Pulmonary artery endothelial cell (primary cell): ENCODE results near the gene MGAM2. TPM values are rescaled to one million over a fixed set of nuclear protein-coding genes. Genes with fewer than 3 reads are reported as not detected.

ENCODE experiments used
- DNase-seq: peaks from one replicate; pipeline ENCODE4 v3.0.0-alpha.2; 2011; ENCODE audit warnings: low read depth, low spot score
- total RNA-seq: library from RNA; depleted of rRNA; stranded (reverse); fragments of >200 nt; gene quantifications from 2 replicates; pipeline ENCODE4 v1.2.3, GENCODE V29; 2014

Gene MGAM2
- total RNA-seq, 1 donor from 2014 or later: not detected

DNA sequence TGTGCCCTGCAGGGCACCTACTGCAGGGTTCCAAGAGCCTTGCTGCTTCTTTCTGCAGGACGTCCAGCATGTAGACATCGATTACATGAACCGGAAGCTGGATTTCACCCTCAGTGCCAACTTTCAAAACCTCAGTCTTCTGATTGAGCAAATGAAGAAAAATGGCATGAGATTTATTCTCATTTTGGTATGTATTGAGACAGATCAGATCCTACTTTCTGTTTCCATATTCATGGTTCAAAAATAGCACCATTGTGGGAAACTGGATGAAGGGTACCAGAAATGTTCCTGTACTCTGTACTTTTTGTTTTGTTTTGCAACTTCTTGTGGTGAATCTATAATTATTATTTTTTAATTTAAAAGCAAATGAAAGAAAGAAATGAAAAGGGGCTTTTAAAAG is 64.1 kb downstream of the MGAM2 start:
- no peak for DNase-seq

DNA sequence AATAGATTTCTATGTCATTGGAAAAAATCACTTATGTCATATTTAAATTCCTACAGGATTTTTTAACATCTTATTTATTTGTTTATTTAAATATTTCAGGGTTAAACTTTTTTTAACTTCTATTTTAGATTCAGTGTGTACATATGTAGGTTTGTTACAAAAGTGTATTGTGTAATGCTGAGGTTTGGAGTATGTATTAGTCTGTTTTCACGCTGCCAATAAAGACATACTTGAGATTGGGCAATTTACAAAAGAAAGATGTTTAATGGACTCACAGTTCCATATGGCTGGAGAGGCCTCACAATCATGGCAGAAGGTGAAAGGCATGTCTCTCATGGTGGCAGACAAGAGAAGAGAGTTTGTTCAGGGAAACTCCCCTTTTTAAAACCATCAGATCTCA is 65.4 kb downstream of the MGAM2 start:
- DNase-seq: no peak

DNA sequence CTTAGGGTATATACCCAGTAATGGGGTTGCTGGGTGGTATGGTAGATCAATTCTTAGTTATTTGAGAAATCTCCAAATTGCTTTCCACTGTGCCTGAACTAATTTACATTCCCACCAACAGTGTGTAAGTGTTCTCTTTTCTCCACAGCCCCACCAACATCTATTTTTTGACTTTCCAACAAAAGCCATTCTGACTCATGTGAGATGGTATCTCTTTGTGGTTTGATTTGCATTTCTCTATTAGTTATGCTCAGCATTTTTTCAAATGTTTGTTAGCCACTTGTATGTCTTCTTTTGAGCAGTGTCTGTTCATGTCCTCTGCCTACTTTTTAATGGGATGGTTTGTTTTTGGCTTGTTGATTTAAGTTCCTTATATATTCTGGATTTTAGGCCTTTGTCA is 66.4 kb downstream of the MGAM2 start:
- DNase-seq: no peak

GRCh38 chr7:142180426-142180825 is 68.9 kb downstream of the MGAM2 start:
- no peak for DNase-seq

GRCh38 chr7:142181211-142181610 is 69.7 kb downstream of the MGAM2 start:
- no peak for DNase-seq

DNA sequence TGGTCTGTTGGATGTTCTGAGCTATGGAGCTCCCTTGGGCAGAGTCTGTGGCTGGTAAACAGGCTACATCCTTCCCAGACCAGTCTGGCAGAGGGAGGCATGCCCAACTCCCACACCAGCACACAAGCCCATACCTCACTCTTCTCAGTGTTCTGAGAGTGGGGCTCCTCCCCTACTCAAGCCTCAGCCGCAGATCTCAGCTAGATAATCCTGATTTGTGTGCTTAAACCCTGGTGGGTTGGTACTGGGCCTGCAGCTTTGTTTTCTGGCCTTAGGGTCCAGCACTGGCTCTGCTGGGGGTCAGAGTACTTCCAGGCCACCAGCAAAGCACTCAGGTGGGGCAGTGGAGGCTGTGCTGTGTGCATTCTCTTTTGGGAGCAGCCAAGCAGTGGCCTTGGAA is 70.4 kb downstream of the MGAM2 start:
- DNase-seq: no peak

GRCh38 chr7:142185069-142185468 is 73.6 kb downstream of the MGAM2 start:
- no peak for DNase-seq

- no peak for DNase-seq
Observed at GRCh38 chr7:142185801-142186200, 74.3 kb downstream of the MGAM2 start.

- no peak for DNase-seq
Observed at GRCh38 chr7:142188154-142188553, 76.6 kb downstream of the MGAM2 start.

DNA sequence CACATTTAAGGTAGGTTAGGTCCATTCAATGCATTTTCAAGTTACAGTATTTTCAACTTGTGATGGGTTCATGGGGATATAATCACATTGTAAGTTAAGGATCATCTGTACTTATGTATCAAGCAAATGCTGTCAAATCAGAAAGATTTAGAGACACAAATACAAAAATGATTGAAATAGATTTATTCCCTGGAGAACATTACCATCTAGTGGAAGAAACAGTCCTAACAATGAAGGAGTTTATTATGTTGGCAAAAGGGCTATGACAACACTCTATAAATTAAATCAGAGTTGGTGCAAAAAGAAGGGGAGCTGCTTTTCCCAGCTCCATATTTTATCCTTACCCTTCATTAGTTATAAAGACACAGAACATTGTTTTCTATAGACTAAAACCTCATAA is 77.3 kb downstream of the MGAM2 start:
- no peak for DNase-seq

- DNase-seq: no peak
Observed at GRCh38 chr7:142194201-142194600, 82.7 kb downstream of the MGAM2 start.

DNA sequence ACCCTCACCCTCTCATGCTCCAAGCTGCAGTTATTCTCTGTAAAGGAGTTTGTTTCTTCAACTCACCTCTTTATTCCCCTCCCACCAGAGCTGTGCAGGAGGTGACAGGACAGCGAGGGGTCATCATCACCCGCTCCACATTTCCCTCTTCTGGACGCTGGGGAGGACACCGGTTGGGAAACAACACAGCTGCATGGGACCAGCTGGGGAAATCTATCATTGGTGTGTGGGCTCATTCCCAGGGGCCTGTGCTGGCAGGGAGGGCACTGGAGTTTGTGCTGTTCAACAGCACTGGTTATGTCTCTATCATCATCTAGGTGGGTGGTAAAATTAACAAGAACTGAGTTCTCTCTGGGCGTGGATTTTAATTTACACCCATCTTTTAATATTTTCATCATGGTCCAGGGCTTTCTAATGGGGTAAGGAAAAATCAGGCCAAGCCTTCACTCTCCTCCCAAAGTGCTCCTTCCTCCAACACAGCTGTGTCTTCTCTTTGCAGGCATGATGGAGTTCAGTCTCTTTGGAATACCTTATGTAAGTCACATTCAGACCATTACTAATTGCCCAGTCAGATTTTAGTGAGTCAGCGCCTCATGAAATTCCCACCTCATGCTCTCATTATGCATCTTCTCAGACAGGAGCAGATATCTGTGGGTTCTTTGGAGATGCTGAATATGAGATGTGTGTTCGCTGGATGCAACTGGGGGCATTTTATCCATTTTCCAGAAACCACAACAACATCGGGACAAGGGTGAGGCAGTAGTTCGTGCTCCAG is 84.7 kb downstream of the MGAM2 start:
- DNase-seq: no peak

DNA sequence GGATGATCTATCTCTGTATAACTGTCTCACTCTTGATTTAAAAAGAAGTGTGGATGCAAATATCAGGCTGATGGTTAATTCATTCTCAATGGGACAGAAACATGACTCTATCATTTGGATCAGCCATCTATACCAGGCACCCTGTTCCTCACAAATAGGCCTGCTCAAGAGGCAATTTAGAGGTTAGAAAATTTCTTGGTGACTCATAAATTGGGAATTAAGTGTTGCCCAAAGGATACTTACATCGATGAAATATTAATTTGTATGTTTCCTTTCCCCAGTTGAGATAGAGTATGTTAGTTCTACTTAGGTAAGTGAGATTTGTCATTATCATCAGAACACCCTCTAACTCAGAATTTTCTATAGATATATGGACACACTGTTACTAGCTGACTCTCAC is 88.7 kb downstream of the MGAM2 start:
- DNase-seq: no peak

DNA sequence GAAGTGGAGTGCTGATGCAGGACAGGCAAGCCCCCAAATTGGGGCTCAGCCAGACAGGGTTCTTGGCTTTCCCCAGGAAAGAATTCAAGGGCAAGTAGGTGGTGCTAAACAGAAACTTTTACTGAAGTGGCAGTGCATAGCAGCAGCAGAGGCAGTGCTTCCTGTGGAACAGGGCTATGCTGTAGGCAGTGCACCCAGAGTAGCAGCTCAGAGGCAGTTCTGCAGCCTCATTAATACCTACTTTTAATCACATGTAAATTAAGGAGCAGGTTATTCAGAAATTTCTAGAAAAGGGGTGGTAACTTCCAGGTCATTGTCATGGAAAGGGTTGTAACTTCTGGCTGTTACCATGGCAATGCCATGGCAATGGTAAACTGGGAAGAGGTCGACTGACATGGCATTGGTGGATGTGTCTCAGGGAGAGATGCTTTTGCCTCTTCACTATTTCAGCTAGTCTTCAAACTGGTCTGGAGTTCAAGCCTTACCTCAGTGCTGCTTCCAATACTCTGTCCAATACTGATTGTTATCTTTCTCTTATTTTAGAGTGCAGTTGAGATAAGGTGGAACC is 117.1 kb downstream of the MGAM2 start:
- DNase-seq: no peak

DNA sequence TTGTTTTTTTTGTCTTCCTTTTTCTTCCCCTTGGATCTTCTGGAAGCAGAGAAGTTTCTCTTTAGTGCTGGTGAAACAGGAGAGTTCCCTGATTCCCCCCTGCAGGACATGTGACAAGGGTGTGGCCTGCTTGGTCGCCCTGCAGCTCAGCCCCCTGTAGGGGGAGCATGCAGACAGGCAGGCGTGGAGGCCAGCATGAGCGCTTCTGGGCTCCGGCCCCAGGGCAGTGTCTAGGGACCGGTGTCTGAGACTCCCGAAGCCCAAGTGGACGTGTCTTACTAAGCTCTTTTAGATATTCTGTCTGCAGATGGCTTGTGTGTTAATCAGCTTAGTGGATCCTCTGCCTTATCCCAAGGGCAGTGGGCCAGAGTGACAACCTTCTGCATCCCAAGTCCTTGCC is 120.2 kb downstream of the MGAM2 start:
- no peak for DNase-seq

GRCh38 chr7:142240546-142240945 is 129.0 kb downstream of the MGAM2 start:
- DNase-seq: no peak

DNA sequence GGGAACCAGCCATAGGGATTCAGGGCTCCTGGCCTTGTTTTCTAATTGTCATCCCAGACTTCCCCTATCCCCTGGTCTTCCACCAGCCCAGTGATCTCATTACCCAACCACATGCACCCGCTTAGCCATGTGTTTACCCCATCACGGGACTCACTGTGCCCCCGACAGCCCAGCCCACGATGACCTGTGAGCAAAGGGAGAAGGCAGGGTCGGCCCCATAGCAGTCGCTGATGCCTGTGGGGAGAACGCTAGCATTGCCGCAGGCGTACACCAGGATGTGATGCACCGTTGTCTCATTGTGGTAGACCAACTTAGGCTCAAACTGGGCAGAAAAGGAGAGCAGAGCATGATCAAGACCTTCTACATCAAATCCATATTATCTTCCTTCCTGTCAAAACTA is 132.3 kb downstream of the MGAM2 start:
- DNase-seq: no peak

DNA sequence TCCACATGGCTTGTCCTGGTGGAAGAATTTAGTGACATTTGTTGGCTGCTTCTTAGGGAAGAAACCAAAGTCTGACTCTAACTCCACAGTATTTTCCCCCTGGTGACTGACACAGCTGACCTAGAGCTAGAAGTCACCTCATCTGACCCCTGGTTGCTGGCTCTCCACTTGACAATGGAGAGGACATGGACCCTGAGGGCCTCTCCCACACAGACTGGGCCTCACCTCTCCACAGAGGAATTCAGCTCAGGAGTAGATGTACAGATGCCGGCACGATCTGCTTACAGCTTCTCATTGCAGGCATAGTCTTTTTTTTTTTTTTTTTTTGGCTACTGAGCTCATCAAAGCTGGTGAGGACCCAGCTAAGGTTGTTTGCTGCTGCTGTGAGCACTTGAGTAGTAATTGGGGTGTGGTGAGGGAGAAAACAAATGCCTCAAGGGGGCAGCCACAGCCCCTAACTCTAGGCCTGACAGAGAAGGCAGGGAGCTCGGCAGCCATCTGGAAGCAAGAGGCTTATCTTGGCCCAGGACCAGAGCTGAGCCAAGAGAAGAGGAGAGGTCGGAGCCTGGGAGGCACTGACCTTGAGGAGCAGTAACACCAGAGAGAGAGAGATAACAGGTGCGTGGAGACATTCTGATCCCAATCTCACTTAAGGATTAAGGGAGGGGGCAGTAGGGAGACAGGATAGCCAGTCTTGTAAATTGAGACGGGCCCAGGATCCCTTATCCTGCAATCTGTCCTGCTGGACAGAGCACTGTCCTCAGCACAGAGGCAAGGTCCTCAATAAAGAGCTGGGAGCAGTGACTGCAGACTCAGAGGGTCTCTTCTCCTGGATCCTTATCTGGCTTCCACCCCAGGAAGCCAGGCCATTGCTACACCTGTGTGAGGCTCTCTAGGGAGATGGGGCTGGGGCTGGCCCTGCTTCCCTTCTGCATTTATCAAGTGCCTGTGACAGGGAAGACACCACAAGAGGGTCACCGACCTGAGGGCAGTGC is 136.9 kb downstream of the MGAM2 start:
- no peak for DNase-seq

- DNase-seq: no peak
Observed at GRCh38 chr7:142249918-142250317, 138.4 kb downstream of the MGAM2 start.

- no peak for DNase-seq
Observed at GRCh38 chr7:142250705-142251104, 139.2 kb downstream of the MGAM2 start.

DNA sequence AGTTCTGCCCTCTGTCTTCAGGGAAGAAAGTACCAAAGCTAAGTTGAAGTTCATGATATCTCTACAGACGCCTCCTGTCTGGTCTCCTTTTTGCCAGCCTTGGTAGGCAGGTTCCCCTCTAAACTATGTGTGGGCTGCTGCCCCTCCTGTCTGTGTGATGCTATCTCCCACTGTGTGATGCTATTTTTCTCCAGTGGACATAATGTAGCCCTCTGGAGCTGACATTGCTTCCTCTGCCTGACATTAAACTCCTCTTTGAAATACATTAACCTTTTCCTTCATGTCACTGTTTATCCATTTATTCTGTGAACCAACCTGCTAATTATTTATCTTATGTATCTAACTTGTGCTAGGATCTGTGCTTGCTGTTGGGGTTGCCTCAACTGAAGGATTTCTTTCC is 146.4 kb downstream of the MGAM2 start, which contains the start of gene PRSS58:
Gene PRSS58, minus strand, starts transcription at position 101 of the 400 bp plus-strand sequence. CDS start 351 bp downstream, outside the sequence.
- no peak for DNase-seq
